Testis (tissue), 2 donors: ENCODE measurements around the gene SNX8.

Experiments
- CTCF ChIP-seq, 3 experiments: fragments of 450-650 bp in 2 of 3; fragments of 200-600 bp in 1 of 3; sonication (generic) in 1 of 3; IDR thresholded peaks; one replicate each; pipeline ENCODE4 v1.5.1; 2016 to 2019; ENCODE audit warnings: antibody characterized with exemption in 3 of 3, mild to moderate bottlenecking in 2 of 3, moderate library complexity in 1 of 3
- POLR2A ChIP-seq: fragments of 450-650 bp; IDR thresholded peaks from one replicate; pipeline ENCODE4 v1.6.1; 2017; ENCODE audit warnings: antibody characterized with exemption, mild to moderate bottlenecking, moderate library complexity

DNA sequence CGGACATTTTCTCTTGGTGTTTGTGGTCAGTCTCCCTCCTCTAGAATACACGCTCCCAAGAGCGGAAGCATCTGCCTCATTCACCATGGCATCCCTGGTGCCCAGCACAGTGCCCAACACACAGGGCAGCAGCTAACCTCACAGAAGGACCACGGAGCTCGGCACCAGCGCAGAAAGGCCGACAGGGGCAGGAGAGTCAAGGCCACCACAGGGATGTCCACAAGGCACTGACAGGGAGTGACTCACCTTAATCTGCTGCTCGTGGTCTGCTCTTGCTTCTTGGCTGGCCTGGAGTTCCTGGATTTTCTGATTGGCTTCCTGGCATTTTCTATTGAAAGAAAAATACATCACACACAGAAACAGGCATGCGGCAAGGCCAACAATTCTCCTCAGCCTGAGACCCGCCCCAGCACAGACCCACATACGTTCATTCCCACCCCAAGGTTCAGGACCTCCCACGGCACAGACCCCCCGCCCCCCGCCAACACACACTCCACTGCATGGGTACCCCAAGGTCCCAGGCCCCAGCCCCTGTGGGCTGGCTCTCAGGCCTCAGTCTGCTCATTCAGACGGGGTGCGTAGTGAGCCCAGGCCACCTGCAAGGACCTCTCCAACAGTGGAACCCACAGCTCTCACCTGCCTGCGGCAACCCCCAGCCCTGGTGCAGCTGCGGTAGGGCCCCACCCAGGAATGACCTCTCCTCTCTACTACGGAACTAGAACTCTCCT lies 96.4 kb downstream of the SNX8 start:
- TF ChIP-seq CTCF (IDR thresholded peaks at IDR 0.05) (no peak), POLR2A (no peak)
